Neuronal stem cell (in vitro differentiated cells): ENCODE measurements around the gene TLR3.

Experiments
- DNase-seq: peaks from one replicate; pipeline ENCODE4 v3.0.0-alpha.2; 2013; ENCODE audit warnings: low spot score
- H2AFZ ChIP-seq: one replicate; pipeline ENCODE4 v1.6.1; 2013; ENCODE audit warnings: mild to moderate bottlenecking, low read length, inconsistent platforms
- H2AK5ac ChIP-seq: 2 replicates; pipeline ENCODE4 v1.6.1; 2013; ENCODE audit warnings: low read depth, mild to moderate bottlenecking, inconsistent platforms, low read length, moderate library complexity, mixed read lengths
- H2BK120ac ChIP-seq: 2 replicates; pipeline ENCODE4 v1.6.1; 2013; ENCODE audit warnings: low read depth, mild to moderate bottlenecking, inconsistent platforms, low read length, moderate library complexity, mixed read lengths
- H2BK12ac ChIP-seq: one replicate; pipeline ENCODE4 v1.6.1; 2013; ENCODE audit warnings: low read length, inconsistent platforms
- H2BK15ac ChIP-seq: 2 replicates; pipeline ENCODE4 v1.6.1; 2013; ENCODE audit warnings: mild to moderate bottlenecking, low read length, inconsistent platforms, mixed read lengths
- H2BK5ac ChIP-seq: one replicate; pipeline ENCODE4 v1.6.1; 2013; ENCODE audit warnings: inconsistent platforms, mild to moderate bottlenecking, low read length, moderate library complexity
- H3K14ac ChIP-seq: one replicate; pipeline ENCODE4 v1.6.1; 2013; ENCODE audit warnings: low read length, inconsistent platforms
- H3K18ac ChIP-seq: 2 replicates; pipeline ENCODE4 v1.6.1; 2013; ENCODE audit warnings: low read length, inconsistent platforms
- H3K23ac ChIP-seq: 2 replicates; pipeline ENCODE4 v1.6.1; 2013; ENCODE audit warnings: low read depth, mild to moderate bottlenecking, mixed read lengths, low read length, inconsistent platforms; ENCODE audit not compliant: poor library complexity
- H3K27ac ChIP-seq: replicated peaks from 3 replicates; pipeline ENCODE4 v1.5.1; 2013; ENCODE audit warnings: low read length, inconsistent platforms
- H3K27me3 ChIP-seq, 3 experiments: 2 replicates each; pipeline ENCODE4 v1.6.1; 2013; ENCODE audit warnings: low read length in 3 of 3, mild to moderate bottlenecking in 2 of 3, inconsistent platforms in 1 of 3, low read depth in 1 of 3, mixed read lengths in 1 of 3, moderate library complexity in 1 of 3; ENCODE audit not compliant: control insufficient read depth in 3 of 3, insufficient read depth in 3 of 3
- H3K36me3 ChIP-seq, 2 donors: replicated peaks in 1 of 2; 2 replicates each; pipeline ENCODE4 v1.6.1; 2013; ENCODE audit warnings: low read length in 2 of 2; ENCODE audit not compliant: control insufficient read depth in 2 of 2, insufficient read depth in 2 of 2
- H3K4ac ChIP-seq: 2 replicates; pipeline ENCODE4 v1.6.1; 2013; ENCODE audit warnings: inconsistent platforms, mild to moderate bottlenecking, low read length, moderate library complexity
- H3K4me1 ChIP-seq, 2 donors: 1 replicate in 1 of 2; 2 replicates in 1 of 2; pipeline ENCODE4 v1.6.1; 2013; ENCODE audit warnings: low read length in 2 of 2, low read depth in 1 of 2; ENCODE audit not compliant: control insufficient read depth in 2 of 2, insufficient read depth in 1 of 2
- H3K4me2 ChIP-seq: one replicate; pipeline ENCODE4 v1.6.1; 2013; ENCODE audit warnings: mild to moderate bottlenecking, low read length, inconsistent platforms; ENCODE audit not compliant: insufficient read depth, poor library complexity, severe bottlenecking
- H3K4me3 ChIP-seq, 2 donors: 2 replicates each; pipeline ENCODE4 v1.5.1; 2013; ENCODE audit warnings: low read length in 2 of 2, mild to moderate bottlenecking in 2 of 2, inconsistent platforms in 1 of 2, moderate library complexity in 1 of 2
- H3K79me1 ChIP-seq: one replicate; pipeline ENCODE4 v1.6.1; 2013; ENCODE audit warnings: low read depth, mild to moderate bottlenecking, inconsistent platforms, low read length, moderate library complexity
- H3K9ac ChIP-seq: one replicate; pipeline ENCODE4 v1.6.1; 2013; ENCODE audit warnings: mild to moderate bottlenecking, low read depth, low read length, inconsistent platforms; ENCODE audit not compliant: poor library complexity
- H3K9me3 ChIP-seq, 2 donors: replicated peaks in 1 of 2; 2 replicates each; pipeline versions ENCODE3 to v1.6.1; 2013; ENCODE audit warnings: low read length in 2 of 2, mild to moderate bottlenecking in 2 of 2, inconsistent platforms in 1 of 2, low read depth in 1 of 2, mixed read lengths in 1 of 2, moderate library complexity in 1 of 2; ENCODE audit not compliant: control insufficient read depth in 2 of 2, insufficient read depth in 1 of 2
- H4K8ac ChIP-seq: one replicate; pipeline ENCODE4 v1.6.1; 2013; ENCODE audit warnings: low read depth, mild to moderate bottlenecking, inconsistent platforms, low read length, moderate library complexity
- H4K91ac ChIP-seq: one replicate; pipeline ENCODE4 v1.6.1; 2013; ENCODE audit warnings: low read length, low read depth, mild to moderate bottlenecking, inconsistent platforms; ENCODE audit not compliant: poor library complexity
- WGBS, 2 donors: extraction: QIAGEN DNeasy Blood & Tissue Kit; methylation state at CpG; one replicate each; pipeline ENCODE4 v1.1.7; 2013; ENCODE audit warnings: missing lambda C conversion rate in 2 of 2, mixed read lengths in 1 of 2; ENCODE audit not compliant: insufficient read length in 2 of 2, insufficient replicate concordance in 1 of 2; ENCODE audit errors: extremely low coverage in 2 of 2; 5-methylcytosine and 5-hydroxymethylcytosine counted together

The TLR3 gene

GRCh38 chr4:186128842-186129241 lies 59.9 kb downstream of the TLR3 start:
- H3K79me1 ChIP-seq = no peaks in the 10 kb centered on the region
- H2AK5ac ChIP-seq = no peak overlapping the region
- DNase-seq = no peak
- H3K9me3 ChIP-seq = no peaks in the 10 kb centered on the region
- H3K4me2 ChIP-seq = no peak overlapping the region
- H2BK5ac ChIP-seq = no peak overlapping the region
- no peak overlapping the region for H2AFZ ChIP-seq
- no peak overlapping the region for H4K91ac ChIP-seq
- no peak overlapping the region for H2BK15ac ChIP-seq
- H3K23ac ChIP-seq = no peak overlapping the region
- H3K14ac ChIP-seq = no peak overlapping the region
- H3K9ac ChIP-seq = no peak overlapping the region
- no peak overlapping the region for H3K18ac ChIP-seq
- H3K4ac ChIP-seq = no peak overlapping the region
- H4K8ac ChIP-seq = no peak overlapping the region
- WGBS, 2 donors = no CpG with 5 or more reads among the region's 3 CpGs
- no peak overlapping the region for H2BK12ac ChIP-seq
- no peak overlapping the region for H2BK120ac ChIP-seq
- peak overlapping the region in 1 of 2 donors; percentile 17 for H3K4me3 ChIP-seq
- H3K27me3 ChIP-seq = peaks cover 0 to 2% (median 0%) of the 10 kb centered on the region in 3 experiments
- H3K36me3 ChIP-seq = no peaks in the 10 kb centered on the region
- peaks cover 8 to 13% of the 10 kb centered on the region in 2 donors for H3K4me1 ChIP-seq
- H3K27ac ChIP-seq = no peak overlapping the region

- no peak overlapping the region for H2AFZ ChIP-seq
- H2BK12ac ChIP-seq = no peak overlapping the region
Measured at GRCh38 chr4:186131935-186132334, 63.0 kb downstream of the TLR3 start.

GRCh38 chr4:186132577-186133242 lies 63.8 kb downstream of the TLR3 start:
- Histone ChIP-seq H2BK12ac (no peak overlapping the region), H3K23ac (no peak overlapping the region), H3K27me3 (peaks cover 0 to 2% (median 0%) of the 10 kb centered on the region in 3 experiments), H2BK120ac (no peak overlapping the region), H3K14ac (no peak overlapping the region), H3K4me1 (peaks cover 10 to 13% of the 10 kb centered on the region in 2 donors), H3K4ac (no peak overlapping the region), H4K91ac (no peak overlapping the region), H3K4me3 (no peak overlapping the region), H3K27ac (peak overlapping the region; percentile 21), H3K9me3 (no peaks in the 10 kb centered on the region), H3K9ac (no peak overlapping the region), H4K8ac (no peak overlapping the region), H2AK5ac (no peak overlapping the region), H3K4me2 (no peak overlapping the region), H3K79me1 (peaks cover 2% of the 10 kb centered on the region), H2BK5ac (no peak overlapping the region), H2AFZ (peak overlapping the region; percentile 70), H3K36me3 (no peaks in the 10 kb centered on the region), H2BK15ac (no peak overlapping the region), H3K18ac (no peak overlapping the region)
- DNase-seq = peak; percentile 47
- WGBS, 2 donors = no CpG with 5 or more reads among the region's 4 CpGs

More at GRCh38 chr4:186131935-186132334, 63.0 kb downstream of the TLR3 start:
- peaks cover 10 to 13% of the 10 kb centered on the region in 2 donors for H3K4me1 ChIP-seq
- no peak overlapping the region for H3K27ac ChIP-seq
- no peak overlapping the region for H4K91ac ChIP-seq
- H3K27me3 ChIP-seq = peaks cover 0 to 2% (median 0%) of the 10 kb centered on the region in 3 experiments
- H3K79me1 ChIP-seq = peaks cover 2% of the 10 kb centered on the region
- no peaks in the 10 kb centered on the region for H3K9me3 ChIP-seq
- H3K9ac ChIP-seq = no peak overlapping the region
- no peaks in the 10 kb centered on the region for H3K36me3 ChIP-seq
- H2AK5ac ChIP-seq = no peak overlapping the region
- DNase-seq = no peak
- no peak overlapping the region for H3K14ac ChIP-seq
- H3K4ac ChIP-seq = no peak overlapping the region
- H2BK15ac ChIP-seq = no peak overlapping the region
- no peak overlapping the region for H3K4me3 ChIP-seq
- H3K23ac ChIP-seq = no peak overlapping the region
- H4K8ac ChIP-seq = no peak overlapping the region
- no peak overlapping the region for H2BK5ac ChIP-seq
- no peak overlapping the region for H3K4me2 ChIP-seq
- H2BK120ac ChIP-seq = no peak overlapping the region
- no peak overlapping the region for H3K18ac ChIP-seq
- WGBS, 2 donors = no CpG with 5 or more reads among the region's 2 CpGs

- no peak overlapping the region for H2BK120ac ChIP-seq
- no peaks in the 10 kb centered on the region for H3K36me3 ChIP-seq
- H3K4ac ChIP-seq = no peak overlapping the region
- H2AFZ ChIP-seq = no peak overlapping the region
- WGBS, 2 donors = no CpG with 5 or more reads among the region's 3 CpGs
- peaks cover 2% of the 10 kb centered on the region for H3K79me1 ChIP-seq
- H3K9ac ChIP-seq = no peak overlapping the region
- peaks cover 0 to 8% (median 0%) of the 10 kb centered on the region in 3 experiments for H3K27me3 ChIP-seq
- H3K4me2 ChIP-seq = no peak overlapping the region
- no peaks in the 10 kb centered on the region for H3K9me3 ChIP-seq
- H2BK12ac ChIP-seq = no peak overlapping the region
- H4K8ac ChIP-seq = no peak overlapping the region
- H4K91ac ChIP-seq = no peak overlapping the region
- H2BK5ac ChIP-seq = no peak overlapping the region
- no peak for DNase-seq
- H2BK15ac ChIP-seq = no peak overlapping the region
- no peak overlapping the region for H3K14ac ChIP-seq
- no peak overlapping the region for H3K23ac ChIP-seq
- H2AK5ac ChIP-seq = no peak overlapping the region
- no peak overlapping the region for H3K4me3 ChIP-seq
- H3K27ac ChIP-seq = no peak overlapping the region
- peaks cover 10 to 13% of the 10 kb centered on the region in 2 donors for H3K4me1 ChIP-seq
- H3K18ac ChIP-seq = no peak overlapping the region
Measured at GRCh38 chr4:186134257-186134656, 65.3 kb downstream of the TLR3 start.
